Suppressor macrophage treated with lipopolysaccharide for 1 hour (primary cell): ENCODE measurements around the gene ADGRB2.

Experiments used
- DNase-seq, 3 donors: peaks; one replicate each; pipeline ENCODE4 v3.0.0-alpha.2; 2020 to 2022

The ADGRB2 gene

DNA sequence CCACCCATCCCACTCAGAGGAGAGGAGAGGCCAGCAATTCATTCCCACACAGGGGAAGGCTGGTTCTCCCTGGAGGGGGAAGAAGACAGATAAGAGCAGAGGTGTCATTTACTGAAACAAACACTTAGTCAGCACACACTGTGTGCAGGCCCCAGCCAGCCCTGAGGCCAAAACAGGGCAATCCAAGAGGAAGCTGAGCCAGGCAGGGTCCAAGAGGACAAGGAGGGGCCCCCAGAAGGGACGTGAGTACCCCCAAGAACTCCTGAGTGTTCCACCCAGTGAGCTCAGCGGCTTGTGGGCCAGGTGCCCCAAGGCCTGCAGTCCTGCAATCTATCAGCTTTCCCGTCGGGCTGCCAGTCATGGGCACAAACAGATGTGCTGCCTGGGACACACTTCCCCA is 15.8 kb downstream of the ADGRB2 start:
- DNase-seq: no peak

GRCh38 chr1:31747304-31747703 is 16.8 kb downstream of the ADGRB2 start:
- DNase-seq: no peak

DNA sequence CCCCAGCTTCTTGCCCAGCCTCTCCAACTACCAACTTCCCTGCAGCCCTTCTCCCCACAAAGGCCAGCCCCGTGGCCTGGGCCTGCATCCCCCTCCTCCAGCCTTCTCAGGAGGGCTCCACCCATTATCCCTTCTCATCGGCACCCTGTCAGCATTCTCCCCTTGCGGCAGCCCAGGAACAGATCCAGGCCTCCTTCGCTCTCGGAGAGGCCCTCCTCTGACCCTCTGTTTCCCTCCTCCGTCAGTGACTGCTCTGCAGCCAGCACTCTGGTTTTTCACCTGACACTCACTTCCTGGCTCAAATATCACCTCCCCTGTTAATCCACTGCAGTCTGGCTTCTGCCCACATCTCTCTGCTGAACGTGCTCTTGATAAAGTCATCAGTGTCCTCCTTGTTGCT is 17.5 kb downstream of the ADGRB2 start:
- no peak for DNase-seq

DNA sequence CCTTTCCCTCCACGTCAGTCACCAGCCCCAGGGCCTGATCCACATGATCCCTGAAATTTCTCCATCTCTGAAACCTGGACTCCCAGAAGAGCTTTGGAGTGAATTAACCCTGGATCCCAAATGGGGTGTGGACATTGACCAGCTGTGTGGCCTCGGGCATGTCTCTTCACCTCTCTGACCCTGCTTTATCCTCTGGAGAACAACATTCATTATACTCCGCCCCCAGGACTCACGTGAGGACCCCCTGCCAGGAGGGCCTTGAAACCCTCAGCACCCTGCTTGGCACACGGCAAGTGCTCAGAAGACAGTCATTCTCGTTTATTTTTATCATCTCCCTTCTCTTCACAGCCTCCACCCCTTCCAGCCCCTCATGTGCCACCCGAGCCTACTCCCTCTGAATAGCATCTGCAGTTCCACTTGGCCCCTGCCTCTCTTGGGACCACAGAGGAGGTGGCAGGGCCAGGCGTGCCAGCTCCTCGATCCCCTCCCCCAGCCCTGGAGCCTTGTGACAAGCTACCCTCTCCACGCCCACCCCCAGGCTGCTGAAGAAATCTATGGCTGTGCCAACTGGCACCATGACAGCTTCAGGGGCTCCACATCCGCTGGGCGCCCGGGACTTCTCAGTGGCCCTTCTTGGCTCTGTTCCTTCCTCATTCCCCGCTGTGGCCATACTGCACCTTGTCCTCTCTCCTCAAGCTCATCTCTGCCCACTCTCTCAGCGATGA is 18.0 kb downstream of the ADGRB2 start:
- DNase-seq: peak in 1 of 3 donors; percentile 26

DNA sequence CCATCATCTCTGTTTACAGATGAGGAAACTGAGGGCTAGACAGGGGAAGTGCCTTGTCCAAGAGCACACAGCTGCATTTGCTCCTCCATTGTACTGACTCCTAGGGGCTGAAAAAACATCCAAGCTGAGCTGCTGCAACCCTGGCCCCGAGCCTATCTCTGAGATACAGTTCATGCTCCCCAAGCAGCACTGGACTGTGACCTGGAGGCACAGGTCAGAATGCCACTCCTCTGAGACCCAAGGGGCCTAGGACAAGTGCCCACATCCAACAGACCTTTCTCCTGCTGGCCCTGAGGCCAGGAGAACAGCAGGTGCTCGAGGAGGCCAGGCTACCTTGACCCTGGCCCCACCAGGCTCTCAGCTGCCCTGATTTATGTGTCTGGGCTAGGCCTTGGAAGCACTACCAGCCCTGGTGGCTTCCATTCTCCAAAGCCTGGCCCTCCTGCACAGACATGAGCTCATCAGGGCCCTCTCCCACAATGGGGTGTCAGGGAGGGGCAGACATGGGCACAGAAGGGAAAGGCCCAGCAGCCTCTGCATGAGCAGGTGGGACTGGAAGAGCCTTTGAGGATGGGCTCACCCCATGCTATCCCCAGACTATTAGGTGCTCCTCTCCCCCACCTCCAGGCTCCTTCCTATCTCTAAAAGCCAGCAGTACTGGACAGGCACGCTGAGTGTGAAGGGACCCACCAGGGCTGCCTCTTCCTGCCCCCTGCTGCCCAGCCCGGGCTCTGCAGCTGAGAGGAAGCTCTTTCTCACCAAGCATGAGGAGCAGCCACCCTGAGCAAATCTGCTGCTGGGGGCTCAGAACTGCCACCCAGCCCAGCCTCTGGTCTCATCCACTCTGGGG is 18.8 kb downstream of the ADGRB2 start:
- peak; percentile 67 to 80 (median 72) for DNase-seq

DNA sequence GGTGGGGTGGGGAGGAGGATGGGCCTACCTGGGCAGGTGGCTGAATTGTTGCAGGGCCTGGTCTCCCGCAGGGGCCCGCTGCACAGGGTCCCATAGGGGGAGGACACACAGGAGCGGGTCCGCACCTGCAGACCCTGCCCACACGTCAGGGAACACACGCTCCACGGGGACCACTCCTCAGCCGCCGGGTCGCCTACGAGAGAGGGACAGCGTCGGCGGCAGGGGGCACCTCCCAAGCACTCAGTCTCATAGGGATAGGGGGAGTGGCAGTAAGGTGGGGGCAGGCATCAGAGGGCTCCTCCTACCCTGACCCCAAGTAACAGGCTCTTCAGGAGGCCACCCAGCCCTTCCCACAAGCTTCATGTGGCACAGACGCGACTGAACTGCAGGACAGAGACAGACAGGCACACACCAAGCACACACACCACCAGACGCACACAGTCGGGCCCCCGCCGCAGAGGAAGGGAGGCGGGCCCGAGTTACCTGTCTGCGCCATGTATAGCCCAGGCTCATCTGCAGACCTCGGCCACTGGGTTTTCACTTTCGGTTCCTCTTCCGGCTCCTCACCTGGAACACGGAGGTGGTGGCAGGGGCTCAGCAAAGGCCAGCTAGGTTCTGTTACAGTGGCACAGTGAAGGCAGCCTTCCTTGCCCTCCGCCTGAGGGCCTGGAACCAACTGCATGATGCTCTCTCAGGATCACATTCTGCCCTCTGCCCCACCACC is 19.8 kb downstream of the ADGRB2 start:
- DNase-seq: no peak

DNA sequence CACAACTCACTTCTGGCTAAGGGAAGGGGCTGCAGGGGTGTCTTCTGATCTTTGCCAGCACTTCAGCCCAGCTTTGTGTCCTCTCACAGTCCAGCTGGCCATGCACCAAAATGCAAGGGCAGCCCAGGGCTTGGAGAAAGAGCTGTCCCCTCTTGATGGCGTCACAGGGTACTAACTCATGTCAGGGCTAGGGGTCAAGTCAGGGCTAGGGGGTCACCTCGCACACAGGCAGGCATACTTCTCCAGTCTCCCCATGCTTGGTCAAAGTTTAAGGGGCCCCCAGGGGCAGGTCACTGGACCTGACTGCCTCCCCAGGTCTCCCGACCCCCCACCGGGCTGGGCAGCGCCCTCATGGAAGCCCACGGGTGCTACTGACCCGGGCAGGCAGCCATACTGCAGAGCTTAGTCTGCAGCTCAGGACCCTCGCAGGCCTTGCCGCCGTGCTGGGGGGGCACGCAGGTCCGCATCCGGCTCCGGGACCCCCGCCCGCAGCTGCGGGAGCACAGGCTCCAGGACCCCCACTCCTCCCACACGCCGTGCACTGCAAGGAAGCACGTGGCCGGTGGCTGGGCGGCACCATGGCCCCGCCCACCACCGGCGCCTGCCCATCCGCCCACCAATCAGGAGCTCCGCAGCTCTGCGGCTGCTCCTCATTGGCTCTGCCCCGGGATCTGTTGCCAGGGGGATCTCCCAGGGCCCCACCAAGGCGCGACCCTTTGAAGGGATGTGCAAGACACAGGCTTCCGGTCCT is 21.5 kb downstream of the ADGRB2 start:
- DNase-seq: no peak

DNA sequence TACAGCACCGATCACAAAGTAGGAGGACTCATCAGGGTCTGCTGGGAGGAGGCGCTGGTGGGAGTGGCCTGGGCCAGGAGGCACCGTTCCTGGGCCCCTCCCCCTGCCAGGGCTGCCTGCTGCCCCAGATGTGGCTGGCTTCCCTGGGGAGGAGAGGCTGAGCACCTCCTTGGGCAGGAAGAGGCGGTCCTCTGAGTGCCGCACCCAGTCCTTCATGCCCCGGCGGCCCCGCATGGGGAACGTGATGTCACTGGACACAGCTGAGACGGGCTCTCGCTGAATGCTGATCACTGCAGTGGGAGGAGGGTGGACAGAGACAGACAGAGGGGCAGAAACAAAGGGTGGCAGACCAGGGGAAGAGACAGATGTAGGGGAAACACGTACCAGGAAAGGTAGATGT is 24.8 kb downstream of the ADGRB2 start:
- DNase-seq: no peak

DNA sequence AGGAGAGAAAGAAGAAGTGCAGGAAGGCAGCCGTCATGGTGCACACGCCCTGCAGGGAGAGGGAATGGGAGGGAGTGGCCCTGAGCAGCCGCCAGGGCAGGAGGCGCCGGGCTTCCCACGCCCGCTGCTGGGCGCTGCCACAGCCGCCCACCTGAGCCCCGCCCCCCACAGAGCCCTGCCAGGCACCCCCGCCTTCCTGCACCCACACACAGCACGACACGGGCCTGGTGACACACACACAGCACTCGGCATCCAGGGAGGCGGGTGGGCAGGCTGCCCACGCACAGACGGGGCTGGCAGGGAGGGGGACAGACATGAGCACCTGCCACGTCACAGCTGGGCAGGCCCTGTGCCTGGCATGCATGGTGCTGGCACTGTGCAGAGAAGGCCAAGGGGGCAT is 27.5 kb downstream of the ADGRB2 start:
- no peak for DNase-seq

GRCh38 chr1:31735571-31735970 is 28.6 kb downstream of the ADGRB2 start:
- DNase-seq: no peak

DNA sequence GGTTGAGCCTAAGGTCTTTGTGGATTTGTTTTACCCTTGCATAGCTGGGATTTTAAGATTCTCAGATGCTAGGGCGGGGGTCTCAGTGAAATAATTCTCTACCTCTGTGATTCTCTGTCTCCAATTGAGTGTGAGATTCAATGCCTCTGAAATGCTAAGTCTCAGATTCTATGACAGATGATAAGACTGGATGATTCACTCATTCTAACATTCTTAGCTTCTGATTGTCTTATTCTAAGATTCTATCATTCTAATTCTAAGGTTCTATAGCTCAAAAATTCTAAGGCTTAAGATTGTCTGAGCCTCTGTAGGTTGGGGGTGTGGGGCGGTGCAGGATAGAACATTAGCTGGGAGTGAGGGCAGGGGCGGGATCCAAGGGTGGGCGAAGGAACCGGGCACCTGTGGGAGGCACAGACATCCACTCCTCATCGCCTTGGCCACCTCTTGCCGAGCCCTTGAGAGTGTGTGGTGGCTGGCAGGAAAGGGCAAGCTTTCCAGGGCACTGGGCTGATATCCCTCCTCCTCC is 29.5 kb downstream of the ADGRB2 start:
- DNase-seq: no peak

- DNase-seq: no peak
Measured at GRCh38 chr1:31733389-31734219, 30.5 kb downstream of the ADGRB2 start.

- DNase-seq: no peak
Measured at GRCh38 chr1:31732751-31733289, 31.3 kb downstream of the ADGRB2 start.

GRCh38 chr1:31732343-31732742 is 31.8 kb downstream of the ADGRB2 start:
- DNase-seq: no peak

DNA sequence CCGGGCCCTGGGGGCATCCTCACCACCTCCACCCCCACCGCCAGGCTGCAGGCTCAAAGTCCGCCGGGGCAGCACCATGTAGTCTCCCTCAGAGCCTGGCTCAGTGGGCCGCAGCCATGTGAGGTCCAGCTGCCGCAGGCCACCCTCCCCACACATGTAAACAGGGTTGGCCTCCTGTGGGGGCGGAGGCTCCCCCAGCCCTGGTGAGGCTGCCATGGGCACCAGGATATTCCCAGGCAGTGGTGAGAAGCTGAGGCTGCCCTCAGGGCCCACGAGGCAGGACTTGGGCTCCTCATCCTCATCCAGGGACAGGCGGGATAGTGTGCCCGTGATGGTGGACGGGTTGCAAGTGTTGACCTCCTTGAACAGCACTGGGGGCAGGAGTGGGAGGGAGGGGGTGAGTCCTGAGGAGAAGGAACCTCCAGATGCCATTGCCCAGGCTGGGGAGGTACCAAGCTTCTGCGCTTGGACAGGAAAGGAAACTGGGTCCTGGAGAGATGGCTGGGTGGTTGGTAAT is 33.0 kb downstream of the ADGRB2 start:
- DNase-seq: no peak

DNA sequence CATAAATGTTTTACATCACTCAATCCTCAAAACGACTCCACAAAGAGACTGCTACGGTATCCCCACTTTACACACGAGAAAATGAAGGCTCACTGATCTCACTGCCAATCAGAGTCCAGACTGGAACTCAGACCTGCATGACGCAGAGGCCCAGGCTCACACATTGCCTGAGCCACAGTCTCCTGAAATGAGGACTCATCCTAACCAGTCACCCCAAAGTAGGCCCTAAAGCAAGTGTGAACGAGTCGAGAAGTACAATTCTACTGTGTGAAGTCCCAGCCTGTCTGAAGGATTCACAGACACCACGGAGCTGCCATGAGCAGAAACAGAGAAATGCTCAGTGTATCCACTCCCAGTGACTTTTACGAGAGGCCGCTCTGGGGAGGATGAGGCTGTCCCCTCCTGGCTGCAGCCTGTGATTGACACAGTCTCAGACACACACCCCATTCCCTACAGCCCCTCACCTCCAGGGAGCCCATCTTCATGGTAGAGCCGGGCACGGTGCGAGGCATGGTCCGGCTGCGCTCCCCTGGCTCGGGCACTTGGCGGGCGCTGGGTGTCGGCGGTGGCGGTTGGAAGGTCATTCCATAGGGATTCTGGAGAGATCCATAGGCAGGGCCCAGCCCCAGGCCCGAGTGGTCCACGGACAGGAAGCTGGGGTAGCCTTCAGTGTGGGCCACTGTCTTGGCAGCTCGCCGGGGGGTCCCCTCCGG is 33.6 kb downstream of the ADGRB2 start:
- no peak for DNase-seq

- DNase-seq: no peak
Measured at GRCh38 chr1:31727849-31728248, 36.3 kb downstream of the ADGRB2 start.

DNA sequence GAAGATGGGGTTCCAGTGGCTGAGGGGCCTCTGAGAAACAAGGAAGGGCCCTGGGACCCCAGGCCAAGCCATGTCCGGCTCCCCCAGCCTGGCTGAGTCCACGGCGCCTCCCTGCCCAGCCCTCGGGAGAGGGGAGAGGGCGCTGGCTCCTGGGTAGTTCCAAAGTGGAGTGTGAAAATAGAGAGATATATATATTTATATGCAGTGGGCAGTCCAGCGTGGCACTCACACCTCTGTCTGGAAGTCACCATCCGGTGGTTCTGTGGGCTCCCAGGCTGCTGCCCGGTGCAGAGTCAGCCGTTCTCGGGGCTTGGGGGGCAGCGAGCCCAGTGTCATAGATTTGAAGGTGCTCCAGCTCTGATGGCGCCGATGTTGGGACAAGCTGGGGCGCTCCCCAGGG is 36.9 kb downstream of the ADGRB2 start:
- DNase-seq: no peak

GRCh38 chr1:31726715-31727114 is 37.4 kb downstream of the ADGRB2 start:
- DNase-seq: peak in 1 of 3 donors; percentile 28

- no peak for DNase-seq
Measured at GRCh38 chr1:31725777-31726535, 38.2 kb downstream of the ADGRB2 start.
